Lung (tissue), 12 donors: ENCODE measurements around the gene UBE2N. TPM values are rescaled to one million over a fixed set of nuclear protein-coding genes. Genes with fewer than 3 reads are reported as not detected.
"Not testable (repeated sequence)": the region's sequence is repeated elsewhere in the genome, so short reads cannot be mapped to it uniquely, and the experiment has no call there.

Experiments
- ATAC-seq: fragments of 200-7000 bp; cut with Tn5 transposase; one replicate; pipeline ENCODE4 v1.9.1; 2020; ENCODE audit warnings: moderate number of reproducible peaks; ENCODE audit not compliant: insufficient read depth, low FRiP score
- DNase-seq, 3 donors: peaks; one replicate each; pipeline ENCODE4 v3.0.0-alpha.2; 2013 to 2017
- H3K27ac ChIP-seq, 2 donors: one replicate each; pipeline ENCODE4 v1.5.1; 2013; ENCODE audit warnings: mild to moderate bottlenecking in 2 of 2, moderate library complexity in 2 of 2, control low read depth in 1 of 2, inconsistent platforms in 1 of 2, low read depth in 1 of 2, low read length in 1 of 2
- H3K27me3 ChIP-seq, 3 donors: one replicate each; pipeline ENCODE4 v1.5.1; 2013; ENCODE audit warnings: low read length in 2 of 3; ENCODE audit not compliant: control insufficient read depth in 3 of 3, insufficient read depth in 3 of 3
- H3K36me3 ChIP-seq, 4 donors: one replicate each; pipeline ENCODE4 v1.5.1; 2013; ENCODE audit warnings: low read length in 4 of 4, mild to moderate bottlenecking in 1 of 4, moderate library complexity in 1 of 4; ENCODE audit not compliant: control insufficient read depth in 4 of 4, insufficient read depth in 4 of 4
- H3K4me1 ChIP-seq, 5 donors: one replicate each; pipeline ENCODE4 v1.5.1; 2013; ENCODE audit warnings: low read length in 5 of 5, mild to moderate bottlenecking in 2 of 5, moderate library complexity in 1 of 5; ENCODE audit not compliant: control insufficient read depth in 5 of 5, insufficient read depth in 5 of 5
- H3K4me3 ChIP-seq: one replicate; pipeline ENCODE4 v1.5.1; 2013; ENCODE audit warnings: mild to moderate bottlenecking, control low read depth, moderate library complexity
- H3K9ac ChIP-seq, 2 donors: one replicate each; pipeline ENCODE4 v1.5.1; 2013; ENCODE audit warnings: low read length in 2 of 2, control low read depth in 1 of 2; ENCODE audit not compliant: insufficient read depth in 1 of 2
- H3K9me3 ChIP-seq, 4 donors: one replicate each; pipeline ENCODE4 v1.5.1; 2013; ENCODE audit warnings: low read length in 3 of 4, mild to moderate bottlenecking in 1 of 4, moderate library complexity in 1 of 4; ENCODE audit not compliant: control insufficient read depth in 4 of 4, insufficient read depth in 3 of 4
- CTCF ChIP-seq: IDR thresholded peaks from 2 replicates; pipeline ENCODE4 v1.5.1; 2012; ENCODE audit warnings: mild to moderate bottlenecking; ENCODE audit errors: control extremely low read depth, extremely low read depth
- WGBS, 2 donors: extraction: QIAGEN DNeasy Blood & Tissue Kit; methylation state at CpG; one replicate each; pipeline ENCODE4 v1.1.7; 2013; 5-methylcytosine and 5-hydroxymethylcytosine counted together
- polyA plus RNA-seq, 2 donors: library from polyadenylated mRNA; stranded (reverse); fragments of 200-250 nt; gene quantifications; one replicate each; pipeline ENCODE4 v1.2.1, GENCODE V29; 2013
- total RNA-seq, 2 donors: library from RNA; depleted of rRNA in 1 of 2; stranded (reverse); fragments of >200 nt in 1 of 2; gene quantifications; one replicate each; pipeline ENCODE4 v1.2.1, GENCODE V29; 2014 to 2021
- donor health status: control.
- donor health status: control.
- donor health status: Bipolar disorder and iron deficiency.
- donor health status: healthy.
- donor health status: DM: yes; HTN: yes; CAD: no.

Gene UBE2N
- total and polyA plus RNA-seq, 4 donors = 65.1 to 89.4 (median 79.8) TPM

GRCh38 chr12:93404961-93405849, 36.5 kb downstream of the UBE2N start:
- Histone ChIP-seq H3K9me3 (no peaks in the 10 kb centered on the region), H3K4me3 (no peak overlapping the region), H3K9ac (peak overlapping the region in 1 of 2 donors; percentile 54), H3K4me1 (peaks cover 0 to 12% (median 0%) of the 10 kb centered on the region in 5 donors), H3K36me3 (peaks cover 0 to 23% (median 9%) of the 10 kb centered on the region in 4 donors), H3K27me3 (no peaks in the 10 kb centered on the region), H3K27ac (no peak overlapping the region)
- DNase-seq = no peak
- ATAC-seq = no peak
- TF ChIP-seq CTCF = no peak
- WGBS, 2 donors = 88 to 92% methylated on average over 6 of the region's 6 CpGs

GRCh38 chr12:93403988-93404803, 37.6 kb downstream of the UBE2N start:
- Histone ChIP-seq H3K36me3 (peaks cover 0 to 19% (median 9%) of the 10 kb centered on the region in 4 donors), H3K27me3 (no peaks in the 10 kb centered on the region), H3K27ac (no peak overlapping the region), H3K4me1 (peaks cover 0 to 12% (median 0%) of the 10 kb centered on the region in 5 donors), H3K9ac (no peak overlapping the region), H3K4me3 (no peak overlapping the region), H3K9me3 (no peaks in the 10 kb centered on the region)
- TF ChIP-seq CTCF = no peak
- ATAC-seq (no peak), DNase-seq (peak; percentile 31 to 89 (median 86))
- WGBS, 2 donors = 81 to 83% methylated on average over 7 of the region's 7 CpGs

GRCh38 chr12:93402333-93403311, 39.1 kb downstream of the UBE2N start:
- WGBS, 2 donors = 85 to 88% methylated on average over 11 of the region's 11 CpGs
- TF ChIP-seq CTCF = no peak
- ATAC-seq = no peak

GRCh38 chr12:93399183-93399863, 42.4 kb downstream of the UBE2N start:
- peak; percentile 97 for ATAC-seq
- not testable (repeated sequence) for H3K27me3 ChIP-seq, H3K9ac ChIP-seq, H3K4me1 ChIP-seq, H3K4me3 ChIP-seq, H3K9me3 ChIP-seq, H3K27ac ChIP-seq, DNase-seq
- peaks cover 2 to 33% (median 19%) of the 10 kb centered on the region in 4 donors for H3K36me3 ChIP-seq
- WGBS, 2 donors = no CpG with 5 or more reads among the region's 5 CpGs

More at GRCh38 chr12:93402333-93403311, 39.1 kb downstream of the UBE2N start:
- Histone ChIP-seq H3K36me3 (peaks cover 0 to 18% (median 13%) of the 10 kb centered on the region in 4 donors), H3K27me3 (no peaks in the 10 kb centered on the region), H3K4me1 (peaks cover 0 to 12% (median 0%) of the 10 kb centered on the region in 5 donors), H3K9ac (no peak overlapping the region), H3K4me3 (no peak overlapping the region), H3K9me3 (no peaks in the 10 kb centered on the region), H3K27ac (no peak overlapping the region)
- no peak for DNase-seq
